GM19463 (cell line): ENCODE data around the gene KRTAP2-3.
"Not testable (repeated sequence)": the region's sequence is repeated elsewhere in the genome, so short reads cannot be mapped to it uniquely, and the experiment has no call there.

Experiments used
- ATAC-seq: cut with Tn5 transposase; IDR thresholded peaks from one replicate; pipeline ENCODE4 v1.9.1; 2021; ENCODE audit warnings: mild to moderate bottlenecking, moderate library complexity; ENCODE audit not compliant: unreplicated experiment

KRTAP2-3 gene

DNA sequence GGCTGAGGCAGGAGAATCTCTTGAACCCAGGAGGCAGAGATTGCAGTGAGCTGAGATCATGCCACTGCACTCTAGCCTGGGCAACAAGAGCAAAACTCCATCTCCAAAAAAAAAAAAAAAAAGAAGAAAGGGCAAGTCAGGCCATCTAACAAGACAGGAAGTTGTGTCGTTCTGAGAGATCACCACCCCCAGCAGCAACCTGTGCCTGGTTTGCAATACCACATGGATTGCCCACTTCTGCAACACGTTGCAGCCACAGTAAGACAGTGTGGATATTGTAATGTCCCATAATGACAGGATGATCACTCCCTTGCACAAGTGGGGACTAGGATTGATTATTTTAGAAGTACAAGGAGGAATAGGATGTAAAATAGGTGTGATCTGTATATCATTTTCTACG, 9.1 kb upstream of the KRTAP2-3 start:
- ATAC-seq, result no peak

DNA sequence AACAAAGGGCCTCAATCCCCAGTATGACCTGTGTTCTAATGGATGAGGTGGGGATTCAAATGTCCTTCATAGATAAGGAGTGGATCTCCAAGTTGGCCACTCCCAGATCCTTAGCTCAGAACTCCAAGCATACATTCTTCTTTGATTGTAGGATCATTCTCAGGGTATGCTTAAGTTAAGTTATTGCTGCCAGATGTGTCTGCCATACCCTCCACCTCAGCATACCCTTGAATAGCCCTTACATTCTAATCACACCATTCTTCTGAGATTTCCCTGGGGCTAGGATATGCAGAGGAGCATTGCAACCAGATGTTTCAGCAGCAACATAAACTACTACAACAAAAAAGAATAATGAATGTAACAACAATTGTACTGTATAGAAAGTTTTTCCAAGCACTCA, 7.4 kb upstream of the KRTAP2-3 start:
- ATAC-seq, result no peak

GRCh38 chr17:41065829-41066624, 6.1 kb upstream of the KRTAP2-3 start, which contains the start of gene KRTAP2-4:
Gene KRTAP2-4, minus strand, starts transcription at chr17:41065879. Its CDS starts 34 bp downstream, at chr17:41065845.
- ATAC-seq, result no peak

DNA sequence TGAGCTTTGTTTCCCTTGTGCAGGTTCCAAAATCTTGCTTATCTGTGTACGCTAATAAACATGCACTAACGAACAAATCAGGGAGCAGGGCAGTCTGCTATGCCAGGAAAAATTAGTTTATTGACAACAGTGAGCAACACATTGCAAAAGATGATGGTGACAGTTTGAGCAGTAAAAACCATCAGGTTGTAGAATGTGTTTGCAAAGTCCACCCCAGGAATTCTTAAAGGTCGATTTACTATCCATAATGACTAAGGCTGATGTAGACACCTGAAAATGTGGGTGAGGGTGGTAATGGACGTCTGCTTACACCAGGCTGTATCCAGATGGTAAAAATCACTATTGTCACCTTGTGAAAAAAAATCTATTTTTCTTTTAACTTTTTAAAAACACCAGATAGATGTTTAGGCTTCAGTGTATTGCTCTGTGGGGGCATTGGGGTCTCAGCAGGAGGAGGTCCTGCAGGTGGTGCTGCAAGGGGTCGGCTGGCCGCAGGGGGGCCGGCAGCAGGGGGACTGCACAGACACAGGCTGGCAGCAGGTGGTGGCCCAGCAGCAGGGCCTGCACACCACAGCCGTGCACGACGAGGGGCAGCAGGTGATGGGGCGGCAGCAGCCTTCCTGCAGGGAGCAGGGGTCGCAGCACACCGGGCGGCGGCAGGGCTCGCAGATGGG, 5.2 kb upstream of the KRTAP2-3 start:
- not testable (repeated sequence) for ATAC-seq

GRCh38 chr17:41064301-41064700, 4.4 kb upstream of the KRTAP2-3 start:
- no peak for ATAC-seq

GRCh38 chr17:41063449-41063848, 3.5 kb upstream of the KRTAP2-3 start:
- no peak for ATAC-seq

DNA sequence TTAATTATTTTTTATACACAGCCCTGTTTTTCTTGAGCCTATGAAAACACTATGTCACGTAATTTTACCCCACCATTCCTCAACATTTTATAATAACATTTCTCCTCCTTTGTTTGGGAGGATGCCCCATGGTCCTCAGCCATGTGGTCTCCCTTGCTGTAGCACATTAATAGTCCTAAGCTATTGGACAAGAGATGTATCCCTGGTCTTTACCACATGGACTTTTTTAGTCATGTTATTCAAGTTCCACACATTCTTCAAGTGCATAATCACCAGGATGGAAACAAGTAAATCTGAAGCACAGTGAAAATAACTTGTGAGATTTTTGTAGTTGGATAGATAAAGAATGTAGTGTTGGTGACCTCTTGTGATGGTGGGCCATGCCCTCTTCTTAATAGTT, 2.0 kb upstream of the KRTAP2-3 start:
- ATAC-seq, result no peak

DNA sequence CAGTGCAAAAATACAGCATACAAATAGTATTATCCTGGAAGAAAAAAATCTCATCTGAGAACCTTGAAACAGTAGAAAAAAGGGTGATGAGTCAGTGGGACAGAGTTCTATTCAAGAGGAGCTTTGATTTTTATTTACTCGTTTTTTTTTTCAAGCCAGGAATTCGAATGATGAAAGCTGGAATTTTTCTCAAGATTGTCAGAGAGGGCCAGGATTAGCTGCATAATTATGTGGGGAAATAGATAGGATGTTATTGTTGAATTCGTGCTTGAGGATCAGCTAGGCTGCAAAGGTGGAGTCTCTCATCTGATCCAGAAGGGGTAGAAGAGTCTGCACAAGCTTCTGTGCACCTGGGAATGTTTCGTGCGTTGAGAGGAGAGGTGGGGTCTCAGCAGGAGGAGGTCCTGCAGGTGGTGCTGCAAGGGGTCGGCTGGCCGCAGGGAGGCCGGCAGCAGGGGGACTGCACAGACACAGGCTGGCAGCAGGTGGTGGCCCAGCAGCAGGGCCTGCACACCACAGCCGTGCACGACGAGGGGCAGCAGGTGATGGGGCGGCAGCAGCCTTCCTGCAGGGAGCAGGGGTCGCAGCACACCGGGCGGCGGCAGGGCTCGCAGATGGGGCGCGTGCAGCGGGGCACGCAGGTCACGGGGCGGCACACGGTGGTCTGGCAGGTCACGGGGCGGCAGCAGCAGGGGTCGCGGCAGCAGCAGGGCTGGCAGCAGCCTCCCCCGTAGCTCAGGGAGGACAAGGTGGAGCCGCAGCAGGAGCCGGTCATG, 450 bp downstream of the KRTAP2-3 start:
- ATAC-seq, result not testable (repeated sequence)

DNA sequence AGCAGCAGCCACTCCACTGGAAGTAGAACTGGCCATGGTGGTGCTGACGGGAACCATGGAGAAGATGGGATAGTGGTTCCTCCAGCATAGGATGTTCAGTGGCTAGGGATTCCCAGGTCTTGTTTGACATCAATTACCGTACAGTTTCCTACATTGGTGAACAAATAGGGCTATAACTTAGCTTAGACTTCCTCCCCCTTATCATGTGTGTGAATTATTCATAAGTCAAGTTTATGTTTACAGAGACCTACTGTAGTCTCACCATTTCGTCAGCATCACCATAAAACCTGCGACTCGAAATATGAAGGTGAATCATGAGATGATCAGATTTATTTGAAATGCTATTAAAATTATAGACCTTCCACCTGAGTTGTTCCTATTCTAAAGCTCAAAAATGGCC, 1.2 kb downstream of the KRTAP2-3 start:
- ATAC-seq, result no peak

GRCh38 chr17:41057547-41057946, 2.4 kb downstream of the KRTAP2-3 start:
- ATAC-seq, result no peak

- not testable (repeated sequence) for ATAC-seq
These were observed 4.8 kb downstream of the KRTAP2-3 start, which contains the start of gene KRTAP2-2 for GRCh38 chr17:41055130-41055529. Gene KRTAP2-2, minus strand, starts transcription at chr17:41055230. Its CDS starts 19 bp downstream, at chr17:41055211.

GRCh38 chr17:41054556-41054955, 5.4 kb downstream of the KRTAP2-3 start:
- ATAC-seq, result not testable (repeated sequence)

DNA sequence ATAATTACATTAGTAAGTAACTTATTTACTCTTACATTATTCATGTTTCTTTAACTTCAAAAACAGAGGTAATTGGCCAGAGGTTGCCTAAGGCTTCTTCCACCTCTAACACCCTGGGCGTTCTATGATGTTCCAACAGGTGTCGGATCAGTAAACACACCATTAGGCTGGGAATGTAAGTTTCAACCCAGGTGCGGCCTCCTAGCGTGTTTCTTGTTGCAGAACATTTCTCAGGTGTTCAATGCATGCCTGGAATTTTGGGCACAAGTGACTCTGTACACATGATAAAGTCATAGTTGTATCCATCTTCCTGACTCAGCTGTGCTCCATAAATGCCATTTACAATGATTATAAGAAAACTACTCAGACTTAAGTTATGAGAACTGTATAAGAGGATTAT, 5.9 kb downstream of the KRTAP2-3 start:
- ATAC-seq, result no peak

DNA sequence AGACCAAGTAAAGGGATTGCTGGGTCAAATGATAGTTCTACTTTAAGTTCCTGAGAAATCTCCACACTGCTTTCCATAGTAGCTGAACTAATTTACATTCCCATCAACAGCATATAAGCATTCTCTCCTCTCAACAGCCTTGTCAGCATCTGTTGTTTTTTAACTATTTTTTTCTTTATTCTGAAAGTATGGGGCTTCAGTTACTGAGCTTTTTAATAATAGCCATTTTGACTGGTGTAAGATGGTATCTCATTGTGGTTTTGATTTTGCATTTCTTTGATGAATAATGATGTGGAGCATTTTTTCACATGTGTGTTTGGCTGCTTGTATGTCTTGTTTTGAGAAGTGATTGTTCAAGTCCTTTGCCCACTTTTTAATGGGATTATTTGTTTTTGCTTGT, 7.3 kb downstream of the KRTAP2-3 start:
- no peak for ATAC-seq

DNA sequence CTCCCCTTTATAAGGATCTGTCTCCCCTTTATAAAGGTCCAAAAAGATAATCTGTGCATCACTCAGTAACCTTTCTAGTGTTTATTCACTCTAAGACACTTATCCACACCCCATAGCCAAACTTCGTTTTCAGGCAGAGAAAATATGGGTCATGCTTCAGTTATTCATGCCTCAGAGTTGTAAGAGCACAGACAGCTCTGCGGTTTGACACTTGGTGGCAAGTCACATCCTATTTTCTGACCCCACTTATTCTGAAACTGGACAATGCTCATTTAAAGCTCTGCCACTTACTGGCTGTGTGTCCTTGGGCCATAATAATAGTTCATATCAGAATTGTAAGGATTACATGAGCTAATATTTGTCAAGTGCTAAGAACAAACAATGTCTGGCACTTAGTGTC, 10.8 kb downstream of the KRTAP2-3 start:
- ATAC-seq, result no peak

DNA sequence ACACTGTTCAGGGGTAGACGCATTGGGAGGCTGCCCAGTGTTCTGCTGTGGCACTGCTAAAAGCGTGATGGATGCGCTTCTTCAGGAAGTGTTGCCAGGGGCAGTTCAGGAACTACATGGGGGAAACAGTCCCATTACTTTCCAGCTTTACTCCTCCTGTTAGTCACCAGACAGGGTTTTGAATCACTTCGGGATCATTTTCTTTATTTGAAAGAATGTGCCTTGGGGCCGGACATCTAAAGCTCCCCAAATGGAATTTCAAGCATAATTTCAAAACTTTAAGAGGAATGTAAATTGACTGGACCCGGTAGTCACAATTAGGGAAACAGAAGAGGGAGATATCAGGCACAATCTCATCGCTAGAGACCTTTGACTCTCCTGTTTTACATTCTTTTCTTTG, 11.5 kb downstream of the KRTAP2-3 start:
- ATAC-seq, result no peak

- not testable (repeated sequence) for ATAC-seq
These were observed 13.0 kb downstream of the KRTAP2-3 start, which contains the start of gene KRTAP2-1 for GRCh38 chr17:41046735-41047465. Gene KRTAP2-1, minus strand, starts transcription at chr17:41047316. Its CDS starts 49 bp downstream, at chr17:41047267.

DNA sequence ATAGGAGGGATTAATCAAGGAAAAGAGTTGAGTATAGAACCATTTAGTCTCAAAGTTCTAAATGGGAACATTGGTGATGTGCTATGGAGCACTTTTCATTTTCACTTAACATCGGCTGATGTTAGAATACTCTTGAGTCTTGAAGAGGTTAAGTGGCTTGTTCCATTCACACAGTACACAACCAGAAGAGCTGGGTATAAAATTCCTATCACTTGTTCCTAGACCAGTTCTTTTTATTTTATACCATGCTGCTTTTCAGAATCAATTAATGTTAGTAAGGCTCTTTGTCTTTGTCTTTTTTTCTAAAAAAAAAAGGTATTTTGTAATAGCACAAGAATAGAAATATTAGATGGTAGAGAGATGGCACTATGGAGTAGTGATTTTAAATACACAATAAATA, 17.0 kb downstream of the KRTAP2-3 start:
- ATAC-seq, result no peak

- not testable (repeated sequence) for ATAC-seq
These were observed 18.9 kb downstream of the KRTAP2-3 start, which contains the start of gene KRTAP1-1 for GRCh38 chr17:41040783-41041571. Gene KRTAP1-1, minus strand, starts transcription at chr17:41041450. Its CDS starts 53 bp downstream, at chr17:41041397.
